HG02623 (cell line): ENCODE data around the gene ASPRV1.

Experiments used
- ATAC-seq: cut with Tn5 transposase; IDR thresholded peaks from one replicate; pipeline ENCODE4 v1.9.1; 2021; ENCODE audit warnings: moderate library complexity; ENCODE audit not compliant: unreplicated experiment

The ASPRV1 gene

DNA sequence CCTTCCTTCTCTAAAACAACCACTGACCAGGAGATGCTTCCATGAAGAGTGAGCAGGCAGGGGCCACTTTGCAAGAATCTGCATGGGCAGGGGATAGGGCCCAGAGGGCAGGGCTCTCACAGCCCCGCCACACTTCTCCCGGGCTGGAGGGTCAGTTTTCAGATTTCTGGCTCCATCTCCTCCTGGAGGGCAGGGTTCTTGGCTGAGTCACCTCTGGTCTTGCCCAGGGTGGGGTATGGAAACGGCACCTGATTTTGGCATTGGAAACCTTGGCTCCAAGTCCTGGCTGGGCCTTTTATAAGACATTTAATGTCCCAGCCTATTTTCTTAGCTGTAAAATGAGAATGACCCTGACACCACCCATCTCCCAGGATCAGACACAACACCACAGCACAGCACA is 27.6 kb upstream of the ASPRV1 start:
- no peak for ATAC-seq

DNA sequence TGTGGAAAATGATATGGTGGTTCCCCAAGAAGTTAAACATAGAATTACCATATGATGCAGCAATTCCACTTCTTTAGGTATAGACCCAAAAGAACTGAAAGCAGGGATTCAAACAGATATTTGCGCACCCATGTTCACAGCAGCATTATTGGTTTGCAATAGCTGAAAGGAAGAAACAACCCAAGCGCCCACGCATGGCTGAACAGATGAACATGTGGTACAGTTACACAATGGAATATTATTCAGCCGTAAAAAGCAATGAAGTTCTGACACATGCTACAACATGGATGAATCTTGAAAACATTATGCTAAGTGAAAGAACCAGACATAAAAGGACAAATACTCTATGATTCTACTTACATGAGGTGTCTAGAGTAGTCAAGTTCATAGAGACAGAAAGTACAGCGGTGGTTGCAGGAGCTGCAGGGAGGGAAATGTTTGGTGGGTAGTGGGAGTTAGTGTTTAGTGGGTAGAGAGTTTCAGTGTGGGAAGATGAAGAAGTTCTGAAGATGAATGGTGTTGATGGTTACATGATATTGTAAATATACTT is 26.7 kb upstream of the ASPRV1 start:
- ATAC-seq: no peak

DNA sequence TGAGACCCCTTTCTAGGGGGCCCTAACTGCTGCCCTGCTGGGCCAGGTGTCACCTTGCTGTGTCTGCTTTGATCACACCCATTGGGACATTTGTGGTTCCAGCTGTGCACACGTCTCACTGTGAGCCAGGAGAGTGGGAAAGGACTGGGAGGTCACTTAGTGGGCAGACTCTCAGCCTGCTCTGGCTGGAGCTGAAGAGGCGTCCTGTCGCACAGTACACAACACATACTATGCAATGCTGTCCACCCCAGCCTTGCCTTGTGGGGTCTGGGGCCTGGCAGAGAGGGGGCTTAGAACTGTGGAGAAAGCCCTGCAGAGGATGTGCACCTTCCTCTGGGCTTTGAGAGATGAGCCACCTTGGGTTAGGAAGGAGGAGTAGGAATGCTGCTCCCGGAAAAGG is 25.3 kb upstream of the ASPRV1 start:
- no peak for ATAC-seq

DNA sequence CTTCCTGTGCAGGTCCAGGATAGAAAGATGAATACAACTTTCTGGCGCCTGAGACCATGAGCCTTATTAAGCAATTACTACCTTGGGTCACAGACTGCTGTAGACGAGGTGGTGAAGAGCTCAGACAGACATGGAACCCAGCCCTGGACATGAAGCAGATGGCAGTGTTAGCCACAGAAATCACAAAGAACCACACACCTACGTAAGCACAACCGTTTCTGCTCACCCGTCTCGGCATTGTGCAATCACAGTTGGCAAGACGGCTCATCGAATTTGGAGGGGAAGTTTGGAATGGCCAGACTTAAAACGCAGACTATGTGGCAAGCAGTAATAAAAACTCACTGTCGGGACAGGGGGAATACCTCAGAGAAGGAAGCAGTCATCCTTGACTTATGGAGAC is 24.3 kb upstream of the ASPRV1 start:
- ATAC-seq: no peak

DNA sequence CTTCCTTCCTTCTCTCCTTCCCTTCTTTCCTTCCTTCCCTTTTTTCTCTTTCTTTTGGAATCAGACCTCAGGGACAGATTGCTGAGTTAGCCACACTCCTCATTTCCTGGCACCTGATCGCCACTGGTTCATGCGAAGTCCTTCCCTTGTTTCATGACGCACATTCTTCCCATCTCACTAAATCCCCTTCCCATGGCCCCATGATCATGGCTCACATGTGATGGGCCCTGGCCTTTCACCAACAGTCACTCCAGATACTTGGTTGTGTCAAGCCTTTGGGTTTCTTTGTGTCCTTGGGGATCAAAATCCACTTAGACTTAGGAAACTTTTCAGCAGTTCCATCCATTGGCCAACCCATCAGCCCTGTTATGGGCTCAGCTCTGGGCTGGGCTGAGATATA is 23.8 kb upstream of the ASPRV1 start:
- ATAC-seq: no peak

DNA sequence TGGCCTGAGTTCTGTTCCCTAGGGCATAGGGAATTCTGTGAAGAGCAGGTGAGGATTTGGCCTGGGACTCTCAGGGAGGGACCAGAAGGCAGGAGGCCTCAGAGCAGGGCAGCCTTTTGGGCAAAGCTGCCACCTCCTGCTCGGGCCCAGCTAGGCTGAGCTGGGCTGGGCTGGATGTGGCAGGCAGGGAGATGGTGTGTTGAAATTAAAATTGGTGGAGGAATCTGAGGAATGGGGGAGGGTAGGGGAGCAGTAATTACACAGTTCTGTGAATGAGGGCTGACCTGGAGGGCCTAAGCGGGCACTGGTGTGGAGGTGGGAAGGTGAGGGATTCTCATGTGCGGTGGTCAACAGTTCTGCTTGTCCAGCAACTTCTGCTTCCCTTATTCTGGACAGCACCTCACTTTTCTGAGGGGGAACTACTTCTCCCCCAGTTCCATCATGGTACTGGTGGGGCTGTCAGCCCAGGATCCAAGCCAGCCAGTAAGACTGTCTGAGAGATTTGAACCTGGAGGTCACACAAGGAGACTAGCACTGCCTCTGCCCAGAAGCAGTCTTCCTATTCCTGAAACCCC is 22.0 kb upstream of the ASPRV1 start:
- no peak for ATAC-seq

DNA sequence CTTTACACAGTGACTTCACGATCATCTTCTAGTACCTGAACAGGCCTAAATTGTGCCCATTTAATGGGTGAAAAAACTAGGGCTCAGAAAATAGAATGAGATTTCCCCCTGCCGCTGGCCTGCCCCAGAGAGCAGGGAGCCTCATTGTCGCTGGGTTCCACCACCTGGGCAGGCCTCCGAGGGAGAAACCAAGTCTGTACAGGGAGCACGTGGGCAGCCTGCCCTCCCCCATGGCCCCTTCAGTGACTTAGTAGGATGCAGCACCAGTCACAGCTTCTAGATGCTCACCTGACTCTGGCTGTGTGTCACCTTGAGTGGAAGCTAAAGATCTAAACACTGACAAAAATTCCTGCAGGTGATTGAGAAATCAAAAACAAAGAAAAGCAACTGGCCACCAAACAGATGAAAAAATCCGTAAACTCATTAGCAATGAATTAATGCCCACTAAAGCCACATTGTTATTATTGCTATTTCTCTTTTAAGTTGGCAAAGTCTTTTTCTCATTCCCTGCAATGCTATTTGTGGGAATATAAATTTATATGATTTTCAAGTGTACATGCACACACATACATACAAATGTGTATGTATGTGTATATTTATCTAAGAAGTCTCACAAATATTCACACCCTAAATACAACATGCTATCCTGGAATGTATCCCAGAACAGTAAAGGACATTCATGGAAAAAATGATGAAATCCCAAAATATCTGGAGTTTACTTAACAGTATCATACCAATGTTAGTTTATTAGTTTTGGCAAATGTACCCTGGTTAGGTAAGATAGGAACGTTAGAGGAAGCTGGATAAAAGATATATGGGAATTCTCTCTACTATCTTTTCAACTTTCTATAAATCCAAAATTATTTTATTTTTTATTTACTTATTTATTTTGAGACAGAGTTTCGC is 18.7 kb upstream of the ASPRV1 start:
- no peak for ATAC-seq

DNA sequence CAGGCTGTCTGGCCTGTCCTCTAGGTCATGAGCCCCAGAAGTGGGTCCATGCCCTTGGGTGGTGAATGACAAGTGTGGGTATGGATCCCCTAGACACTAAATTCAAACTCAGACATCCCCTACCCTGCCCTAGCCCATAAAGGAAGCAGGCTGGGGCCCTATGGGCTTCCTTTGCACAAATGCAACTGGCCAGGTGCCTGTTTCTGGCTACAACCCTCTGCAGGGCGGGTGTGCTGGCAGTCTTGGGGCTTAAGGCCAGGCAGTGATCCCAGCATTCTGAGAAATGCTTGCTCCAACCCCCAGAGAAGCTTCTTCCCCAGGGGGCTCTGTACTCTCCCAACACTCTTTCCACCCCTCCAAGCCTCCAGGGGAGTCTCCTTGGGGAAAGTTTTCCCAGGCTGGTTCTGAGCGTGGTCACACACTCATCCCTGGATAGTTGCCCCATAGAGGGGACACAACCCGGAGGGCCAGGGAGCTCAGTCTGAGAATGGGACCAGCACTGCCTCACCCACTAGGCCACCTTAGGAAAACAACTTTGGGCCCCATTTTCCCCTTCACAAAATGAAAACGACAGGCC is 16.6 kb upstream of the ASPRV1 start:
- ATAC-seq: no peak

DNA sequence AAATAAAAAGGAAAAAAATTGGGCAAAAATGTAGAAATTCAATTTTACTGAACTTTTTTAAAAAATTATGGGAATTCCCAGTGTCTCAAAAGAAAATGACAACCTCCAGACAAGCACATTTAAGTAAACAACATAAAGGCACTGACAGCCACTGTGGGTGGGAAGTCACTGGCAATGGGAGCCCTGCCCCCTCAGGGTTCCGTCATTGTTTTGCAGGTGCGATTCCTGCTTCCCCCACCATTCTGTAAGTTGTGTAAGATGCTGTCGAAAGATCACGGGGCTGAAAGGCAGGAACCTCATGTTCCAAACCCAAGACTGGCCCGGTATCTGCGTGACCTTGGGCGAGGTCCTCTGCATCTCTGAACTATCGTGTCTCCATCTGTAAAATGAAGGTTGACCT is 15.8 kb upstream of the ASPRV1 start:
- no peak for ATAC-seq

DNA sequence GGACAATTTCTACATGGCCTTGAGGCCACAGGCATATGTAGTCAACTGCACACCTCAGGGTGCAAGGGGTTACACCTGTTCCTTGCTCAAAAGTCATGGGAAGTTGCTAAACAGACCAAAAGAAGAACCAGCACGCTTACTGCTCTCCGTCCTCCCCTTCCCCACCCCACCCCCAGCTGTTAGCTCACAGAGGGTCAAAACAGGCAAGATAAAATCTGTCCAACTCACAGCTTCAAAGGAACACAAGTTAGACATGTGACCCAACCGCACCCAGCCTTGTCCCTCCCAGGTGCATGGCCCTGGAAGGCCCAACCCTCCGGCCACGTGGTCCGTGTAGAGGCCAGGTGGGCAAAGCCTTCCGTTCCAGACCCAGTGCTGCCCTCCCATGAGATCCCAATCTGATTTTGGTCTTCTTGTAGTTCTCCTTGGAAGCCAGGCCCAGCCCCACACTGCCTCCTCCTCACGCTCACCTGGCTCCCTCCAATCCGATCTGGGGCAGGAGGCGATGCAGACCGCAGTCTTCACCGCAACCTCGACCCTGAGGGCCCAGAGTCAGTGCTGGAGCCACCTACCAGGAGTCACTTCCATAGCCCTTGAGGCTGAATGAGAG is 14.5 kb upstream of the ASPRV1 start:
- ATAC-seq: no peak

DNA sequence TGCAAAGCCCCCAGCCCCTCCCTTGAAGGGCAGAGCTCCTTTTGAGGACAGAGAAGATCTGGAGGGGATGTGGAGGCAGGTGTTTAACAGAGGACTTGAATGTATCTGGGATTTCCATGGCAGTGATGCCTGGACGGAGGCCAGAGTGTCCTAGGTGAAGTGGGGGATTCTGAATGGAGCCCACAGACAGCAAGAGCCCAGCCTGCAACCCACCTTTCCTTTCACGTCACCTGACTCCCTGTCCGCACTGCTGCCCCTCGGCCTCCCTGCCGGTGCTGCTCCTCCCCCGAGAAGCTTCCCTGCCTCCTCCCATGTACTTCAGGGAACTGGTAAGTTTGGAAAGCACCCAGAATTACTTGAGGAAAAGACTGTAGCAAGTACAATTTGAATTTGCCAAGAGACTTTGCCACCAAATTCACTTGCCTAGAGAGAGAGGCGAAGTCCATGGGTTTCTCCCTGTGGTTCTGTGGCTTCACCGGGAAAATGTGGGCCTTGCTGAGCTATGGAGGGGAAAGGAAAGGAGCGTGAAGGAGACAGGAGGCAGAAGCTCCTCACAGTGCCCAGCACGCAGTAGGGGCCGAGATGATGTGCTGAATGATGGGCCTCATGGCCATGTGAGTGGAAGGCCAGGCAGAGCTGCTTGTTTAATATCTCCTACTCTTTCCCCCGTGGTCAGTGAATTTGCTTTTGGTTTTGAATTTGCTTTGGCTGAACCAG is 13.9 kb upstream of the ASPRV1 start:
- no peak for ATAC-seq

DNA sequence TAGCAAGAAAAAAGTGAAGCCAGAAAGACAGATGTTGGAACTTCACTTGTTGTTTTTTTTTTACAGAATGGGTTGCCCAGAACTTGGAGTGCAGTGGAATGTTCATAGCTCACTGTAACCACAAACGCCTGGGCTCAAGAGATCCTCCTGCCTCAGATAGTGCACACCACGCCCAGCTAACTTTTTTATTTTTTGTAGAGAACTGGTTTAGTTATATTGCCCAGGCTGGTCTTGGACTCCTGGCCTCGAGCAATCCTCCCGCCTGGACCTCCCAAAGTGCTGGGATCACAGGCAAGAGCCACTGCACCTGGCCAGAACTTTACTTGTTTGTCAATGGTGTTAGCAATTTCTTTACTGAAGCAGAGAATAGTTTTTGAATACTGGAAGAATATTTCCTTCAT is 11.9 kb upstream of the ASPRV1 start:
- no peak for ATAC-seq

DNA sequence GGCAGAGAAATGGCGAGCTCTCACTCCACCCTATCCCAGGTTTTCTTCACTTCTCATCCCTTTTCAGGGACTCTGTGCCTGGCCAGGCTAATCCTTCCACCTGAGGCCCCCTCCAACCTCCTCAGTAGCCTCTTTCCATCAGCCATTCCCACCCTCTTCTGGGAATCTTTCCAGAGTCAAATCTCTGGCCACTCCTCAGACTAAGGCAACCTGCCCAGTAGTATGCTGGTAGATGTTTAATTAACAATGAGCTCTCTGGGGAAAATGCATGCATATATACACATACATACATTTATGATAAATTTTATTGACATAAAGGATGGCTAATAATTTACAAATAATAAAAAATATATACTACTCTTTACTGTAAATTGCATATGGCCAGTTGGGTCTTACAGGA is 11.4 kb upstream of the ASPRV1 start:
- no peak for ATAC-seq

DNA sequence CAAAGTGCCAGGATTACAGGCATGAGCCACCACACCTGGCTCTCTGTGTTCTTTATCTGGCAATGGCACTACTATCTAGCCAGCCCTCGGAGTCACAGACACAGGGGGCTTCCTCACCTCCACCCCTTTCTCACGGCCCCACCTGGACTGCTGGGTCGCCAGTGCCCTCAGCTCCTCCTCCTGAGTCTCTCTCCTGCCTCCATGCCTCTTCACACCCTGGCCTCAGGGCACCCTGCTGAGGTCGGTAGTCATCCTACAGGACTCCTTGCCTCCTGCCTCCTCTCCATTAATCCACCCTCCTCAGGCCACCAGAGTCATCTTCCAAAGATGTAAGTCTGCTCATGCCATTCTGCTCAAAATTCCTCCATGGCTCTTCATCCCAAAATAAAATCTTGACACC is 8.6 kb upstream of the ASPRV1 start:
- no peak for ATAC-seq

DNA sequence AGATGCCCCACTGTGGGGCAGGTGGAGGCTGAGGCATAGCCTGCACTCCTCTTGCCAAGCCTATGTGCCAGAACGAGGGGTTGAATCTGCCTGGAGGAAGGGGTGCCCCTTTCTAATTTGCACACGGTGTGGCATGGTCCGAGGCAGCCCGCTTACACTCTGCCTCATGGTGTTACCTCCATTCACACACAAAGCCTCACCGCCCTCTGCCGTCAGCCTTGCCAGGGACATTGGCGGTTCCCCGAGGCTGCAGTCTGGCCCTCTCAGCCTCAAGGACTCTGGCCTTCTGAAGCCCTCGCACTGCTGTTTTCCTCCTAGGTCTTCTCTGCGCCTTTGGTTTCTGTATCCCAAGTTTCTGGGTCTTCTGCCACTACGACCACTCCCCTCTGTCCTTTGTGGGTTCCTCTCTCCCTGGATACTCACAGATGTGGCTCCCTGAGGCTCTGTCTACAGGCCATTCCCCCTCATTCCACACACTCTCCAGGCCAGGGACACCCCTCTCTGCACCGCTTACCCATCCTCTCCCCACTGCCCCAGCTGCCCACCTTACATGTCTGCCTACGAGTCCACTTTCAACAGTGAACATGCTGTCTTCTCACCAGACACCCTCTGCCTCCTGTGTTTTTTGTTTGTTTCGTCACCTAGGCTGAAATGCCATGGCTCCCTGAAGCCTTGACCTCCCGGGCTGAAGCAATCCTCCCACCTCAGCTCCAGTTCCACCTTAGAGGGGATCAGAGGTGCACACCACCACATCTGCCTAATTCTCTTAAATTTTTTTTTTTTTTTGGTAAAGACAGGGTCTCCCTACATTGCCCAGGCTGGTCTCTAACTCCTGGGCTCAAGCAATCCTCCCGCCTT is 7.9 kb upstream of the ASPRV1 start:
- ATAC-seq: no peak

DNA sequence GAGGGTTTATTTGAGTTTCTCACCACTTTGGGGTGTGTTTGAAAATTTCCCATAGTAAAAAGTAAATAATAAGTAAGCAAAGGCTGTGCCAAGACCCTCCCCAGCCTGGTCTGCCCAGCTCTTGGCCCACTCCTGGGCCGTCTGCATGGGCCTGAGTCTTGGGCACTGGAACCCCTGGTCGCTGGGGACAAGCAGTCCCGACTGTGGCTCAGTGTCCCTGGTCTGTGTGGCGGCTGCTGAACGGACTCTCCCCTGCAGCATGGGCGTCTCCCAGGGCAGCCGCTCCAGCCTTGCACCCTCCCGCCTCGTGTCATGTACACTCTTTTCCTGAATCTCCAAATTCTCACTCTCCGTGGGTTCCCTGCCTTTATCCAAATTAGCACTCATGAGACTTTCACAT is 7.2 kb upstream of the ASPRV1 start:
- no peak for ATAC-seq

DNA sequence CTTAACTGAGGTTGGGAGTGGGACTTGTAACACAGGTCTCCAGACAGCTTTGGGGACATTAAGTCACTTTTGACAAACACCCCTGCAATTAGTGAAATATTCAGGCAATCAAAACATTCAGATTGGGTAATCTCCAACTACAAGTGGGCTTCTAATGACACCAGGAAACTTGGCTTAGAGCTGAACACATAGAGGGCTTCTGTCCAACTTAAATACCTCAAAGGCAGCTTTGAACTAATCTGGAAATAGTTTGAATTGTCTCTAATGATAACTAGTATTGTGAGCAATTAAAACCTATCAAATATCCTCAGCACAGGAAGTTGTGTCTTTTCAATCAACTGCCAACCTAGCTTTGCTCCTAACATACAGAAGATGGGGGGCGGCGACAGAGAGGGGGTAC is 5.1 kb upstream of the ASPRV1 start:
- ATAC-seq: no peak

DNA sequence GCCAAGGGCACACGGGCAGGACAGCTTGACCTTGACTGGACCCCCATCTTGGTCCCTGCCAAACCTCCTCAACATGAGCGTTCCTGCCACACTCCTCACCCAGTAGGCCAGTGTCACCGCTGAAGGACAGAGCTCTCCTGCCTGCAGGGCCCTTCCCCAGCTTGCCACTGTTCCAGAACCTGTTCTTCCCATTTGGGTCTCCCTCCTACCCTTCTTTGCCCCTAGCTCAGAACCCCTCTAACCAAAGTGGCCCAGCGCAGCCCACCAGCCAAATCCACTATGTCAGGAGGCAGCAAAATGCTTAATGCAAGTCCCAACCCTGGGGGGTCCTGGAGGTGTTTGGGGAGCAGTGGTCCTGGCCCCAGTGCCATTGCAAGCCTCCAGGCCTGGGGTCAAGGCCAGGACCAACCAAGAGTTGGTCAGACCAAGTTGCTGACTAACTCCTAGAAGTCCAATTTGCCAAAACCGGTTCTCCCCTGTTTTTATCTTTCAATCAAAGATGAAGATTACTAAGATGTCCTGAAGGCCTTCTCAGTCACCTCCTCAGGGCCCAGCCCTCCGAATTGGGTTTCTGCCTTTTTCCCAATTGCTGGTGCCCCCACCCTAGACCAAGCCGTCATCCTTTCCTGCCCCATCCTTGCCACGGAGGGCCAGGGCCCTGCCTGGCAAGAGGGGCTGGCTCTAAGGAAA is 4.5 kb upstream of the ASPRV1 start:
- ATAC-seq: no peak

DNA sequence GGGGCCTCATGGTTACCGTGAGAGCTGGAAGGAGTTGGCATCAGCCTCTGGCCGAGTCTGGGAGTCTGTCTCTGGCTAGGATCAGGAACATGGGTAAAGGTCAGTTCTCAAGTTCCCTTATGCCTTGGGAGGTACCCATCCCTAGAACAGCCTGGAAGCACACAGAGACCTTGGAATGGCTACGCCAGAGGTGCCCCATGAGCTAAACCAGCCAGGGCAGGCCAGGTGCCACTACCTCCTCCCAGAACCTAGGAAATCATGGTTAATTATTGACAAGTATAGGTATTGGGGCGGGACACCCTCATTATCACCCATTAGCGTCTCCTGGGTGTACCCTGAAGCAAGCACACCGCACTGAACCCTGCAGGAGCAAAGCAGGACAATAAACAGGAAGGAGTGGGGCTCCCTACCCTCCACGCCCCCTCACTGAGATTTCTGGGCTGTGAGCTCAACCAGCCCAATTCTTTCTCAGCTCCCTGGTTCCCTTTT is 3.0 kb upstream of the ASPRV1 start:
- no peak for ATAC-seq
